H1 (cell line): Measurements from ENCODE around the gene CCDC110. TPM values are rescaled to one million over a fixed set of nuclear protein-coding genes. Genes with fewer than 3 reads are reported as not detected.

Experiments used
- CHD1 ChIP-seq: IDR thresholded peaks from 2 replicates; pipeline ENCODE4 v1.6.1; 2012; ENCODE audit warnings: low read depth, low read length, improper control_type of control experiment
- EP300 ChIP-seq, 2 experiments: IDR thresholded peaks; 1 replicate in 1 of 2; 2 replicates in 1 of 2; pipeline ENCODE4 v1.6.1; 2011 to 2012; ENCODE audit warnings: low read depth in 2 of 2, low read length in 2 of 2, mild to moderate bottlenecking in 2 of 2, borderline replicate concordance in 1 of 2, inconsistent platforms in 1 of 2, moderate library complexity in 1 of 2
- POLR2A ChIP-seq, 2 experiments: IDR thresholded peaks; 1 replicate in 1 of 2; 2 replicates in 1 of 2; pipeline ENCODE4 v1.6.1; 2011; ENCODE audit warnings: low read depth in 2 of 2, low read length in 2 of 2, mild to moderate bottlenecking in 2 of 2; ENCODE audit errors: control extremely low read depth in 1 of 2
- RNF2 ChIP-seq: fragments of 200-900, 300-1000 bp; sonication (generic); IDR thresholded peaks from 2 replicates; pipeline ENCODE4 v1.7.1; 2016; ENCODE audit warnings: borderline replicate concordance, low read depth, mild to moderate bottlenecking, antibody characterized with exemption, low read length; ENCODE audit not compliant: poor library complexity, severe bottlenecking; ENCODE audit errors: missing control alignments
- SIRT6 ChIP-seq: IDR thresholded peaks from one replicate; pipeline ENCODE4 v1.7.1; 2012; ENCODE audit warnings: low read length, inconsistent platforms
- polyA plus RNA-seq, 7 experiments: library from polyadenylated mRNA; depleted of rRNA in 3 of 7; stranded (reverse) in 5 of 7; unstranded in 2 of 7; fragments of >200 nt in 5 of 7; fragments of 200-250 nt in 2 of 7; gene quantifications; 1 replicate in 5 of 7; 2 replicates in 1 of 7; 4 replicates in 1 of 7; pipeline versions ENCODE4 v1.2.1 to v1.2.3, GENCODE V29; 2011 to 2013; ENCODE audit warnings: missing spikeins in 2 of 7, mixed read lengths in 2 of 7
- total RNA-seq: library from RNA; stranded (reverse); fragmentation: NEBNext Ultra II Directional; extraction: Animal tissue kit (Norgen Biotek cat#: 25700); gene quantifications from 2 replicates; pipeline ENCODE4 v1.2.1, GENCODE V29; 2021

Gene CCDC110
- total and polyA plus RNA-seq, 2 of the 8 experiments (the other 6 are each of a cell fraction or from before 2014, with no cell fraction given), result 0.33 to 3.1 TPM

DNA sequence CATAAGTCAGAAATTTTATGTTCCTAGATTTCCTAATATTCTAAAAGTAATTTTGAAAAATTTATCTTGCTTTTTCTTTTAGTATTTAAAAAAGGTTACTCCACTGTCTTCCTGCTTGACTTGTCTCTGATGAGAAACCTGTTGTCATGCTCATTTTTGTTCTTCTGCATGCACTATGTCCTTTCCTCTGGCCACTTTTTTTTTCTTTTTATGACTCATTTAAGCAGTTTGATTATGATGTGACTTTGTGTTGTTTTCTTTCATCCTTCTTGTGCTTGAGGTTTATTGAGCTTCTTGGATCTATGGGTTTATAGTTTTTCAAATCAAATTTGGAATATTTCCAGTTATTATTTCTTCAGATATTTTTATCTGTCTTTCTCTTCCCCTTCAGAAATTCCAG lies 33.7 kb downstream of the CCDC110 start (continued):
- no peak for TF ChIP-seq RNF2
- TF ChIP-seq EP300 (IDR thresholded peaks at IDR 0.05; ENCODE audit: borderline replicate concordance in 1 of 2, low read depth in 2 of 2, low read length in 2 of 2), result no peak
- TF ChIP-seq CHD1, result no peak
- TF ChIP-seq SIRT6, result no peak
- no peak for TF ChIP-seq POLR2A (IDR thresholded peaks at IDR 0.05; ENCODE audit: control extremely low read depth in 1 of 2, low read depth in 2 of 2, low read length in 2 of 2)
